B cell (primary cell): ENCODE measurements around the gene PHRF1. TPM values are rescaled to one million over a fixed set of nuclear protein-coding genes. Genes with fewer than 3 reads are reported as not detected.

Experiments used
- ATAC-seq: fragments of 200-7000 bp; cut with Tn5 transposase; one replicate; pipeline ENCODE4 v1.10.0; 2021; ENCODE audit warnings: low read depth, mild to moderate bottlenecking, moderate number of reproducible peaks, moderate library complexity
- CTCF ChIA-PET: fragments of 350-600 bp; sonication (Branson Sonifier 250); formaldehyde crosslinking; loops from one replicate; lab custom pipeline; 2021; ENCODE audit warnings: antibody characterized with exemption, inconsistent platforms; lab: Charles Lee
- POLR2A ChIA-PET: fragments of 350-600 bp; sonication (Branson Sonifier 250); formaldehyde crosslinking; loops from one replicate; lab custom pipeline; 2021; ENCODE audit warnings: antibody characterized with exemption; lab: Charles Lee
- DNase-seq: peaks from one replicate; pipeline ENCODE4 v3.0.0; 2013
- H2AFZ ChIP-seq: 2 replicates; pipeline ENCODE4 v1.6.1; 2012; ENCODE audit warnings: mild to moderate bottlenecking, low read depth, low read length; ENCODE audit not compliant: insufficient read depth, poor library complexity, severe bottlenecking
- H3K27ac ChIP-seq, 2 donors: 1 replicate in 1 of 2; 2 replicates in 1 of 2; pipeline ENCODE4 v1.5.1; 2012 to 2013; ENCODE audit warnings: low read length in 2 of 2, mild to moderate bottlenecking in 2 of 2, moderate library complexity in 1 of 2
- H3K27me3 ChIP-seq, 4 experiments: fragments of 200-600 bp in 1 of 4; sonication (generic) in 1 of 4; replicated peaks in 1 of 4; 1 replicate in 2 of 4; 2 replicates in 2 of 4; pipeline versions ENCODE4 v1.6.1 to v1.7.0; 2013 to 2016; ENCODE audit warnings: low read length in 3 of 4, mild to moderate bottlenecking in 2 of 4, mixed read lengths in 1 of 4, moderate library complexity in 1 of 4; ENCODE audit not compliant: insufficient read depth in 4 of 4, control insufficient read depth in 3 of 4; ENCODE audit errors: control extremely low read depth in 1 of 4
- H3K36me3 ChIP-seq, 2 experiments: replicated peaks in 1 of 2; 1 replicate in 1 of 2; 2 replicates in 1 of 2; pipeline versions ENCODE4 v1.6.1 to v1.7.1; 2013; ENCODE audit warnings: low read length in 1 of 2; ENCODE audit not compliant: insufficient read depth in 2 of 2, control insufficient read depth in 1 of 2; ENCODE audit errors: control extremely low read depth in 1 of 2, extremely low read depth in 1 of 2
- H3K4me1 ChIP-seq, 2 donors: fragments of 200-600 bp in 1 of 2; sonication (generic) in 1 of 2; 1 replicate in 1 of 2; 2 replicates in 1 of 2; pipeline versions ENCODE4 v1.5.1 to v1.6.1; 2013 to 2017; ENCODE audit warnings: low read length in 2 of 2; ENCODE audit not compliant: control insufficient read depth in 2 of 2, insufficient read depth in 2 of 2
- H3K4me2 ChIP-seq: replicated peaks from 2 replicates; pipeline ENCODE3; 2012; ENCODE audit warnings: mild to moderate bottlenecking, low read depth, low read length; ENCODE audit not compliant: poor library complexity, severe bottlenecking
- H3K4me3 ChIP-seq, 5 experiments: fragments of 200-600 bp in 1 of 5; sonication (generic) in 1 of 5; 1 replicate in 3 of 5; 2 replicates in 2 of 5; pipeline versions ENCODE4 v1.5.1 to v1.7.0; 2011 to 2016; ENCODE audit warnings: low read length in 4 of 5, mild to moderate bottlenecking in 4 of 5, low read depth in 2 of 5, control low read depth in 1 of 5, moderate library complexity in 1 of 5; ENCODE audit not compliant: insufficient read depth in 1 of 5; ENCODE audit errors: control extremely low read depth in 1 of 5, extremely low read depth in 1 of 5
- H3K79me2 ChIP-seq: fragments of 200-600 bp; sonication (generic); one replicate; pipeline ENCODE4 v1.6.0; 2016; ENCODE audit warnings: low read length; ENCODE audit not compliant: control insufficient read depth, insufficient read depth
- H3K9ac ChIP-seq: fragments of 200-600 bp; sonication (generic); 2 replicates; pipeline ENCODE4 v1.6.1; 2017; ENCODE audit warnings: mild to moderate bottlenecking, low read length, moderate library complexity
- H3K9me3 ChIP-seq, 3 donors: one replicate each; pipeline versions ENCODE4 v1.6.1 to v1.7.1; 2013; ENCODE audit warnings: low read length in 2 of 3; ENCODE audit not compliant: control insufficient read depth in 2 of 3, insufficient read depth in 1 of 3; ENCODE audit errors: control extremely low read depth in 1 of 3
- H4K20me1 ChIP-seq: 2 replicates; pipeline ENCODE4 v1.6.0; 2012; ENCODE audit warnings: mild to moderate bottlenecking, low read length; ENCODE audit not compliant: insufficient read depth, control insufficient read depth, poor library complexity, severe bottlenecking
- H3K27ac Mint-ChIP-seq: one replicate; pipeline ENCODE4 v1.8.0; 2021; ENCODE audit warnings: mixed read lengths
- H3K27me3 Mint-ChIP-seq: one replicate; pipeline ENCODE4 v1.8.0; 2021; ENCODE audit warnings: mixed read lengths
- H3K4me1 Mint-ChIP-seq: one replicate; pipeline ENCODE4 v1.8.0; 2021; ENCODE audit warnings: mixed read lengths
- H3K4me3 Mint-ChIP-seq: one replicate; pipeline ENCODE4 v1.8.0; 2021; ENCODE audit warnings: mixed read lengths
- H3K9me3 Mint-ChIP-seq: one replicate; pipeline ENCODE4 v1.8.0; 2022; ENCODE audit warnings: mixed read lengths; ENCODE audit not compliant: insufficient read depth
- CTCF ChIP-seq: fragments of 200-600 bp; IDR thresholded peaks from one replicate; pipeline ENCODE4 v1.8.0; 2022; ENCODE audit warnings: antibody characterized with exemption, mild to moderate bottlenecking
- EZH2 ChIP-seq: IDR thresholded peaks from 2 replicates; pipeline ENCODE4 v1.6.1; 2012; ENCODE audit warnings: borderline replicate concordance, low read depth, mild to moderate bottlenecking, moderate library complexity, low read length; ENCODE audit not compliant: insufficient read depth, poor library complexity, severe bottlenecking
- WGBS: methylation state at CpG from one replicate; pipeline ENCODE4 v1.1.5; 2013; ENCODE audit warnings: missing lambda C conversion rate; ENCODE audit not compliant: insufficient coverage; 5-methylcytosine and 5-hydroxymethylcytosine counted together
- intact Hi-C: fragments of 100-400 bp; cut with micrococcal nuclease; formaldehyde crosslinking; loops from one replicate; pipeline ENCODE4 v1.10.0; 2022
- polyA plus RNA-seq: library from polyadenylated mRNA; depleted of rRNA; stranded (reverse); fragments of >200 nt; gene quantifications from 2 replicates; pipeline ENCODE4 v1.2.3, GENCODE V29; 2012
- total RNA-seq, 2 donors: library from RNA; stranded (reverse); fragments of 120-200 nt in 1 of 2; gene quantifications; 1 replicate in 1 of 2; 2 replicates in 1 of 2; pipeline versions ENCODE4 v1.2.3 to v1.2.4, GENCODE V29; 2013 to 2022

The PHRF1 gene
- total and polyA plus RNA-seq, 2 donors (not counting 1 experiment from before 2014, with no cell fraction given) = 22.3 to 57.9 TPM

DNA sequence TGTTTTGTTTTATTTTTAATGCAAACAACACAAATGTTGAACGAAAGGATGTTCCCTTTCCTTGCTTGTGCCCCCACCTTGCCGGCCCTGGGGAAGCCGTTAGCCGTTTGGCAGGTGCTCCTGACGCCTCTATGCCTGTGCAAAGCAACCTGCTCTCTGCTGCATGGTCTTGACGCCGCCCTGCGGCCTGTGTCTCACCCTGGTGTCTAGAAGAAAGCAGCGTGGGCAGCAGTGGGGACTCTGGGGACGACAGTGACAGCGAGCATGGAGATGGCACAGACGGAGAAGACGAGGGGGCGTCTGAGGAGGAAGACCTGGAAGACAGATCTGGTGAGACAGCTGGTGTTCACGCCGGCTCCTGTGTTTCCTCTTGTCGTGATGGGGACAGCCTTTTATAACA lies 5.5 kb downstream of the PHRF1 start:
- H3K9ac ChIP-seq = no peak overlapping the region
- H3K36me3 ChIP-seq = peaks cover 1 to 28% of the 10 kb centered on the region in 2 experiments
- peaks cover 20 to 39% of the 10 kb centered on the region in 2 donors for H3K4me1 ChIP-seq
- ATAC-seq (no peak), DNase-seq (no peak)
- peaks cover 37% of the 10 kb centered on the region for H3K4me1 Mint-ChIP-seq
- no peaks in the 10 kb centered on the region for H3K27me3 ChIP-seq
- H3K27ac Mint-ChIP-seq = no peak overlapping the region
- H3K79me2 ChIP-seq = peaks cover 97% of the 10 kb centered on the region
- H3K4me3 ChIP-seq = no peak overlapping the region
- peaks cover 91% of the 10 kb centered on the region for H4K20me1 ChIP-seq
- WGBS = 92% methylated on average over 17 of the region's 17 CpGs
- H3K9me3 ChIP-seq = no peaks in the 10 kb centered on the region
- H3K9me3 Mint-ChIP-seq = no peaks in the 10 kb centered on the region
- H3K4me3 Mint-ChIP-seq = no peak overlapping the region
- TF ChIP-seq EZH2 (no peak), CTCF (no peak)
- no peak overlapping the region for H3K4me2 ChIP-seq
- intact Hi-C loops = no loop called here
- no peak overlapping the region for H3K27ac ChIP-seq
- CTCF ChIA-PET = no interaction called here
- H2AFZ ChIP-seq = no peak overlapping the region
- no peaks in the 10 kb centered on the region for H3K27me3 Mint-ChIP-seq
- POLR2A ChIA-PET = no interaction called here

- TF ChIP-seq EZH2 (no peak), CTCF (no peak)
- peaks cover 14% of the 10 kb centered on the region for H3K4me1 Mint-ChIP-seq
Measured at GRCh38 chr11:584287-584686, 8.0 kb downstream of the PHRF1 start.

More at GRCh38 chr11:584287-584686, 8.0 kb downstream of the PHRF1 start:
- no peaks in the 10 kb centered on the region for H3K9me3 Mint-ChIP-seq
- WGBS = 98% methylated on average over 5 of the region's 10 CpGs
- Histone ChIP-seq H3K4me1 (peaks cover 6 to 14% of the 10 kb centered on the region in 2 donors), H3K27ac (no peak overlapping the region), H3K27me3 (no peaks in the 10 kb centered on the region), H2AFZ (no peak overlapping the region), H4K20me1 (peaks cover 89% of the 10 kb centered on the region), H3K9ac (no peak overlapping the region), H3K4me2 (no peak overlapping the region), H3K4me3 (no peak overlapping the region), H3K9me3 (no peaks in the 10 kb centered on the region), H3K79me2 (peaks cover 92% of the 10 kb centered on the region), H3K36me3 (peaks cover 0 to 50% of the 10 kb centered on the region in 2 experiments)
- no peaks in the 10 kb centered on the region for H3K27me3 Mint-ChIP-seq
- ChIA-PET POLR2A (no interaction called here), CTCF (no interaction called here)
- DNase-seq = no peak
- intact Hi-C loops = no loop called here
- no peak for ATAC-seq
- H3K4me3 Mint-ChIP-seq = no peak overlapping the region
- no peak overlapping the region for H3K27ac Mint-ChIP-seq
